Activated T-cell treated with anti-CD3 and anti-CD28 coated beads for 24 hours (primary cell): ENCODE results near the gene PICK1.

Source experiments
- DNase-seq: peaks from one replicate; pipeline ENCODE4 v3.0.0-alpha.2; 2020; ENCODE audit warnings: low read depth

The PICK1 gene

GRCh38 chr22:38089474-38089851, 32.3 kb downstream of the PICK1 start:
- DNase-seq, result no peak

- DNase-seq, result no peak
These were observed 39.9 kb downstream of the PICK1 start for GRCh38 chr22:38097058-38097457.

GRCh38 chr22:38097557-38098409, 40.6 kb downstream of the PICK1 start:
- DNase-seq, result no peak

- DNase-seq, result no peak
These were observed 41.4 kb downstream of the PICK1 start for GRCh38 chr22:38098410-38099249.

- no peak for DNase-seq
These were observed 46.4 kb downstream of the PICK1 start for GRCh38 chr22:38103641-38104040.

GRCh38 chr22:38104084-38104483, 46.9 kb downstream of the PICK1 start:
- DNase-seq, result no peak

GRCh38 chr22:38106814-38107578, 49.8 kb downstream of the PICK1 start:
- no peak for DNase-seq

- no peak for DNase-seq
These were observed 50.7 kb downstream of the PICK1 start for GRCh38 chr22:38107692-38108515.

- no peak for DNase-seq
These were observed 51.5 kb downstream of the PICK1 start for GRCh38 chr22:38108561-38109319.

GRCh38 chr22:38109371-38110001, 52.3 kb downstream of the PICK1 start:
- no peak for DNase-seq

- DNase-seq, result no peak
These were observed 53.0 kb downstream of the PICK1 start, which contains the start of gene BAIAP2L2 for GRCh38 chr22:38110008-38110862. BAIAP2L2 (minus strand) TSS chr22:38110684; CDS start chr22:38110525, 159 bp downstream.

- no peak for DNase-seq
These were observed 54.0 kb downstream of the PICK1 start for GRCh38 chr22:38110863-38111852.

GRCh38 chr22:38111925-38112355, 54.7 kb downstream of the PICK1 start:
- DNase-seq, result no peak

- DNase-seq, result no peak
These were observed 55.2 kb downstream of the PICK1 start for GRCh38 chr22:38112381-38112780.

GRCh38 chr22:38114484-38115398, 57.5 kb downstream of the PICK1 start:
- peak; percentile 65 for DNase-seq

GRCh38 chr22:38115423-38116205, 58.4 kb downstream of the PICK1 start:
- DNase-seq, result no peak
